BJ (cell line): ENCODE results near the gene RNPEPL1. TPM values are rescaled to one million over a fixed set of nuclear protein-coding genes. Genes with fewer than 3 reads are reported as not detected.

Experiments
- CTCF ChIA-PET: fragments of 350-600 bp; formaldehyde crosslinking; extraction: SDS; loops from one replicate; lab custom pipeline; 2021; ENCODE audit warnings: antibody characterized with exemption, inconsistent platforms; lab: Yijun Ruan, JAX
- POLR2A ChIA-PET: fragments of 300-600 bp; sonication (Branson Sonifier 250); formaldehyde crosslinking; extraction: SDS; loops from one replicate; lab custom pipeline; 2021; ENCODE audit warnings: antibody characterized with exemption; lab: Charles Lee
- DNase-seq: peaks from one replicate; pipeline ENCODE4 v3.0.0-alpha.2; 2011; ENCODE audit warnings: low read depth
- H3K27me3 ChIP-seq: 2 replicates; pipeline ENCODE4 v1.6.0; 2011; ENCODE audit warnings: low read length; ENCODE audit not compliant: control insufficient read depth, insufficient read depth
- H3K36me3 ChIP-seq: 2 replicates; pipeline ENCODE4 v1.5.1; 2011; ENCODE audit warnings: low read length; ENCODE audit not compliant: control insufficient read depth, insufficient read depth
- H3K4me3 ChIP-seq: 2 replicates; pipeline ENCODE4 v1.5.1; 2011; ENCODE audit warnings: low read depth, mild to moderate bottlenecking, control low read depth, low read length
- CTCF ChIP-seq: IDR thresholded peaks from 2 replicates; pipeline ENCODE4 v1.5.1; 2011; ENCODE audit warnings: low read depth, mild to moderate bottlenecking, control low read depth, inconsistent platforms, low read length, moderate library complexity; ENCODE audit not compliant: insufficient read depth
- polyA plus RNA-seq: library from polyadenylated mRNA; depleted of rRNA; stranded (reverse); fragments of >200 nt; gene quantifications from 2 replicates; pipeline ENCODE4 v1.2.3, GENCODE V29; 2011

Gene RNPEPL1
- polyA plus RNA-seq, 1 experiment: 12.7 TPM

- ChIA-PET CTCF (interaction anchor here (1.1 to 3.1 kb wide), 8 partner anchors 13 to 260 kb away, joined by 3 to 34 read pairs (median 5); partner anchors contain the start of gene CAPN10), POLR2A (interaction anchor here (1.0 kb wide), 1 partner anchor 10 kb away, joined by 3 read pairs; no protein-coding TSS in a partner anchor)
- DNase-seq: no peak
- H3K4me3 ChIP-seq: peak overlapping the region; percentile 57
- no peaks in the 10 kb centered on the region for H3K36me3 ChIP-seq
- no peaks in the 10 kb centered on the region for H3K27me3 ChIP-seq
- TF ChIP-seq CTCF: no peak
Observed at GRCh38 chr2:240567137-240567871, 980 bp upstream of the RNPEPL1 start.

GRCh38 chr2:240568678-240569522, 616 bp downstream of the RNPEPL1 start:
- TF ChIP-seq CTCF: no peak
- H3K27me3 ChIP-seq: no peaks in the 10 kb centered on the region
- peak overlapping the region; percentile 54 for H3K4me3 ChIP-seq
- POLR2A ChIA-PET: no interaction called here
- DNase-seq: no peak
- 0 out of 2 replicates have a peak, but pooled peaks cover 1% of the 10 kb centered on the region for H3K36me3 ChIP-seq
- CTCF ChIA-PET: interaction anchor here (0.6 to 1.4 kb wide), 4 partner anchors 9 to 968 kb away, joined by 3 to 5 read pairs (median 4); partner anchors contain the start of gene CAPN10

- no peak for DNase-seq
- TF ChIP-seq CTCF: no peak
- ChIA-PET CTCF (interaction anchor here (0.6 to 1.4 kb wide), 4 partner anchors 8 to 968 kb away, joined by 3 to 5 read pairs (median 4); partner anchors contain the start of gene CAPN10), POLR2A (no interaction called here)
- peak overlapping the region; percentile 54 for H3K4me3 ChIP-seq
- peaks cover 6% of the 10 kb centered on the region; the same call in 1 of the 2 replicates for H3K36me3 ChIP-seq
- no peaks in the 10 kb centered on the region for H3K27me3 ChIP-seq
Observed at GRCh38 chr2:240569523-240569997, 1.3 kb downstream of the RNPEPL1 start.

GRCh38 chr2:240569998-240570530, 1.8 kb downstream of the RNPEPL1 start:
- peaks cover 11% of the 10 kb centered on the region for H3K36me3 ChIP-seq
- H3K4me3 ChIP-seq: no peak overlapping the region
- ChIA-PET POLR2A (no interaction called here), CTCF (no interaction called here)
- H3K27me3 ChIP-seq: no peaks in the 10 kb centered on the region
- no peak for DNase-seq
- no peak for TF ChIP-seq CTCF
